Cardiac fibroblast (primary cell): ENCODE measurements around the gene SIRT7.

Experiments used
- DNase-seq, 2 donors: peaks; one replicate each; pipeline versions ENCODE4 v3.0.0 to v3.0.0-alpha.2; 2010; ENCODE audit warnings: low read depth in 2 of 2
- H3K4me3 ChIP-seq, 2 donors: replicated peaks in 1 of 2; 1 replicate in 1 of 2; 2 replicates in 1 of 2; pipeline ENCODE4 v1.5.1; 2011; ENCODE audit warnings: low read depth in 2 of 2, low read length in 2 of 2, mild to moderate bottlenecking in 2 of 2, moderate library complexity in 1 of 2
- TF ChIP-seq, protein P1 (sequence below): IDR thresholded peaks from one replicate; pipeline ENCODE4 v1.5.1; 2011; ENCODE audit warnings: low read depth, mild to moderate bottlenecking, low read length, inconsistent platforms

SIRT7 gene

DNA sequence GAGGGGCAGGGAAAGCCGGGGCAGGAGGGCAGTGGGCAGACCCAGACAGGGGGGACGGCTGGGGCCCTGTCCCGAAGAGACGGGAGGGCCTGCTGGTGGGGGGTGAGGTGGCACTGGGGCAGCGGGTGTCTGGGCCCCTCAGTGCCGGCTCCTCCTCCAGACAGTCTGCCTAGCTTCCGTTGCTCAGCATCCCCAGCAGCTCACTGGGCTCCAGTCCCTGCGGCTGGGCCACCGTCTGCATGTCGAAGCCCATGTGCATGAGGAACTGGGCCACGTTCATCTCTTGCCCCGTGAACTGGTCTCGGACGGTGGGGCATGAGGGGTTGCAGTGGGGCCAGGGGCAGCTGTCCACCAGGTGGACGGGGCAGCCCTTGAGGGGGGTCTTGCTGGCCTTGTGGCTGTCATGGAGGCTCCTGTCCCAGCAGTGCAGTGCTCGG is 34.8 kb upstream of the SIRT7 start:
- H3K4me3 ChIP-seq, result no peak overlapping the region
- TF ChIP-seq, protein P1, sequence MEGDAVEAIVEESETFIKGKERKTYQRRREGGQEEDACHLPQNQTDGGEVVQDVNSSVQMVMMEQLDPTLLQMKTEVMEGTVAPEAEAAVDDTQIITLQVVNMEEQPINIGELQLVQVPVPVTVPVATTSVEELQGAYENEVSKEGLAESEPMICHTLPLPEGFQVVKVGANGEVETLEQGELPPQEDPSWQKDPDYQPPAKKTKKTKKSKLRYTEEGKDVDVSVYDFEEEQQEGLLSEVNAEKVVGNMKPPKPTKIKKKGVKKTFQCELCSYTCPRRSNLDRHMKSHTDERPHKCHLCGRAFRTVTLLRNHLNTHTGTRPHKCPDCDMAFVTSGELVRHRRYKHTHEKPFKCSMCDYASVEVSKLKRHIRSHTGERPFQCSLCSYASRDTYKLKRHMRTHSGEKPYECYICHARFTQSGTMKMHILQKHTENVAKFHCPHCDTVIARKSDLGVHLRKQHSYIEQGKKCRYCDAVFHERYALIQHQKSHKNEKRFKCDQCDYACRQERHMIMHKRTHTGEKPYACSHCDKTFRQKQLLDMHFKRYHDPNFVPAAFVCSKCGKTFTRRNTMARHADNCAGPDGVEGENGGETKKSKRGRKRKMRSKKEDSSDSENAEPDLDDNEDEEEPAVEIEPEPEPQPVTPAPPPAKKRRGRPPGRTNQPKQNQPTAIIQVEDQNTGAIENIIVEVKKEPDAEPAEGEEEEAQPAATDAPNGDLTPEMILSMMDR, result no peak
- DNase-seq, result no peak

DNA sequence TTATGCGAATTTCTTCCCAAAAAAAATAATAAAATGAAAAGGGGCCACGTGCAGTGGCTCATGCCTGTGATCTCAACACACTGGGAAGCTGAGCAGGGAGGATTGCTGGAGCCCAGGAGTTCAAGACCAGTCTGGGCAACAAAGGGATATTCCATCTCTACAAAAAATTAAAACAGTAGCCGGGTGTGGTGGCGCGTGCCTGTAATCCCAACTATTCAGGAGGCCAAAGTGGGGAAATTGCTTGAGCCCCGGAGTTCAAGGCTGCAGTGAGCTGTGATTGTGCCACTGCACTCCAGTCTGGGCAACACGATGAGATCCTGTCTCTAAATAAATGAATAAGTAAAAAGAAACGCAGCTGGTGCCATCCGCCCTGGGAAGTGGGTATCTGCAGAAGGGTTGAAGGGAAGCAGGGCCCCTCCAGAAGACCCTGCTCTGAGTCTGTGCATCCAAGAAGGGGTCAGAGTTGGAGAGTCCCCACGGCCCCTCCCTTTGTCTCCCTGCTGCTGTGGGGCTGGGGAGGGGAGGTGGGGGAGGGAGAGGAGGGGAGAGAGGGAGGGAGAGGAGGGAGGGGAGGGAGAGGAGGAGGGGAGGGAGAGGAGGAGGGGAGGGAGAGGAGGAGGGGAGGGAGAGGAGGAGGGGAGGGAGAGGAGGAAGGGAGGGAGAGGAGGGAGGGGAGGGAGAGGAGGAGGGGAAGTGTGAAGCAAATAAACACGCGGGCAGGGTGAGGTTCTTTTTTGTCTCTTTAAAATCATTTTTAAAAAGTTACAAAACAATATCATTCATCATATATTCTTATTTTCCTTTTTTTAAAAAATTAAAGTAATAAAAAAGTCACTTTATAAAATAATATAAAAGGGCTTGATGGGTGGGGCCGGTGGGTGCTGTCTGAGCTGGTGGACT is 34.1 kb upstream of the SIRT7 start:
- no peak overlapping the region for H3K4me3 ChIP-seq
- DNase-seq, result no peak
- TF ChIP-seq, protein P1, result no peak

DNA sequence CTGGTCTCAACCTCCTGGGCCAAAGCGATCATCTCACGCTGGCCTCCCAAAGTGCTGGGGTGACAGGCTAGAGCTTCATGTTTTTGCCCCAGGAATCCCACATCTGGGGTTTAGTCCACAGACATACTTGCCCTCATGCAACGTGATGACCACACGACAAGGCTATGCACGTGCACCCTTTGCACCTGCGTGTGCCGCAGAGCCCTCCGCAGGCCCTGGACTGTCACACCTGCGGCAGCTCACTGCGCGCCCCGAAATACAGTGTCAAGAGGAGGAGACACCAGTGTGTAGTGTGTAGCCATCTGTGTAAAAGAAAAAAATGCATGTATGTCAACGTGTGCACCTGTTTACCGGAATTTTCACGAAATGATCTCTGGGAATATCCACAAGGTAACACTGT is 32.5 kb upstream of the SIRT7 start:
- DNase-seq, result no peak
- no peak overlapping the region for H3K4me3 ChIP-seq
- TF ChIP-seq, protein P1, result no peak

DNA sequence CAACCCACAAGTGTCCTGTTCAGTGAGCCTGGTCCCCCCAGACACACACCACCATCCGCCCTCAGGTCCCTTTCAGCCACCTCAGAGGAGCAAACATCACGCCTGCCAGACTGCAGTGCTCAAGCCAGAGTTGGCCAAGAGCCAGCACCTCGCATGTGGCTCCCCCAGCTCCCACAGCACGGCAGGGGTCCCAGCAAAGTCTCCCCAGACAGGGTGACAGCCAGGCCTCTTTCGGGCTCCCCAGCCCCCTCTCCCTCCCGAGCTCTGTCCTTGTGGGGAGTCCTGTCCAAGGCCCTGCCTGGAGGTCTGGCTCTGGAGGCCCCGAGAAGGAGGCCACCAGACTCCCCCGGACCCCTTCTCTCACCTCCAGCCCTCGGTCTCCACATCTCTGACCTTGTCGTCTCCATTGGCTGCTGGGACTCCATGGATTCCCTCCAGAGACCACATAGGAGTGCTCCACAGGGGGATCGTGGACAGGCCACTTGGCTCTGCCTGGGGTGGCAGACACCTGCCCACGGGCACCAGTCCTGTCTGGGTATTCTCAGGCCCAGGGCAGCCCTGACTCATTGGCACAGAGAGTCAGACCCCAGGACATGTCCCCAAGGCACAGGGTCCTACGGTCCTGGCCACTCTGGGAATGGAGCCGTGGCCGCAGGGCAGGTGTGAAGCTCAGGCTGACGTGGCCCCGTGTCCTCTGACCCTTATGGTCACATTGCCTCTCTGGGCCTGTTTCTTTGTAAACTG is 30.8 kb upstream of the SIRT7 start:
- no peak for DNase-seq
- TF ChIP-seq, protein P1, result no peak
- no peak overlapping the region for H3K4me3 ChIP-seq

DNA sequence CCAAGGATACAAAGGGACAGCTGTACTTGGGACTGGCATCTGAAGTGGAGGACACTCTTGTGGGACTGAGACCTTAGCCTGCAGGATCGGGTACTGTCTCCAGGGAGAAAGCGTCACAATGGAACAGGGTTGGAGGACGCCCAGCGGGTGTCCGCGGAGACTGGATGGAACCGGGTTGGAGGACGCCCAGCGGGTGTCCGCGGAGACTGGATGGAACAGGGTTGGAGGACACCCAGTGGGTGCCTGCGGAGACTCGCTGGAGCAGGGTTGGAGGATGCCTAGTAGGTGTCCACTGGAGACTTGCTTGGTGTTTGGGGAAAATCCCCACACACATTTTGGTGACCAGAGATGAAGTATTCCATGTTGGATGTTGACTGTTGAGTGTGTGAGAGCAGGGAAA is 29.2 kb upstream of the SIRT7 start, which contains the start of gene MYADML2:
Gene MYADML2, minus strand, starts transcription at position 45 of the 400 bp plus-strand sequence. CDS start 5,492 bp downstream, outside the sequence.
- TF ChIP-seq, protein P1, result no peak
- no peak for DNase-seq
- no peak within 1 kb of the TSS for H3K4me3 ChIP-seq

DNA sequence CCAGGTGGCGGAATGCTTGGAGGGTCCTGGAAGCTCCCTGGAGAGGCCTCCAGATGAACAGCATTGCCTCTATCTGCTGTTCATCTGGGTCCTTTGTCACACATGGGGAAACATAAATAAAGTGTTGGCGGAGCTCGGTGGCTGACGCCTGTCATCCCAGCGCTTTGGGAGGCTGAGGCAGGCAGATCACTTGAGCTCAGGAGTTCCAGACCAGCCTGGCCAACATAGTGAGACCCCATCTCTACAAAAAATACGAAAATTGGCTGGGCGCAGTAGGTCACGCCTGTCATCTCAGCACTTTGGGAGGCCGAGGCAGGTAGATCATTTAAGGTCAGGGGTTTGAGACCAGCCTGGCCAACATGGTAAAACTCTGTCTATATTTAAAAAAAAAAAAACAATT is 26.9 kb upstream of the SIRT7 start:
- no peak for DNase-seq
- TF ChIP-seq, protein P1, result no peak
- H3K4me3 ChIP-seq, result no peak overlapping the region
